UCSD-AML1 (cell line): ENCODE results near the gene GTF2A1L.
"Not testable (repeated sequence)": the region's sequence is repeated elsewhere in the genome, so short reads cannot be mapped to it uniquely, and the experiment has no call there.

Experiments used
- DNase-seq: peaks from one replicate; lab custom pipeline; 2025; ENCODE audit not compliant: unreplicated experiment; lab: John Stamatoyannopoulos, UW

The GTF2A1L gene

DNA sequence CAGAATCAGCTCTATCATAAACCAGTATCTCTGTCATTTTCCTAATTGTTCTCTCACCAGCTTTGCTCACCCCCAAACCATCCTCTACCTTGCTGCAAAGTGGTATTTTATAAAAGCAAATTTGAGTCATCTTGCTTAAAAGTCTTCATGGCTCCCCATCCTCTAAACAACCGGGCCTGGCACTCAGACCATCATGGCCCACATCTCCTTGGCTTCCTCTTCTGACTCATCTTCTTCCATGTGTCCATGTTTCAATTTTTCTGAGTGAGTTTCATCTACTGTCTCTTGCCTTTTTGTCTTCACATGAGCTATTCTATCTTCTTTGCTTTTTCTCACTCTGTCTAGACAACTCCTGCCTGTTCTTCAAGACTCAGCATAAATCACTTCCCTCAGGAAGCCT, 79.2 kb downstream of the GTF2A1L start:
- DNase-seq: no peak

DNA sequence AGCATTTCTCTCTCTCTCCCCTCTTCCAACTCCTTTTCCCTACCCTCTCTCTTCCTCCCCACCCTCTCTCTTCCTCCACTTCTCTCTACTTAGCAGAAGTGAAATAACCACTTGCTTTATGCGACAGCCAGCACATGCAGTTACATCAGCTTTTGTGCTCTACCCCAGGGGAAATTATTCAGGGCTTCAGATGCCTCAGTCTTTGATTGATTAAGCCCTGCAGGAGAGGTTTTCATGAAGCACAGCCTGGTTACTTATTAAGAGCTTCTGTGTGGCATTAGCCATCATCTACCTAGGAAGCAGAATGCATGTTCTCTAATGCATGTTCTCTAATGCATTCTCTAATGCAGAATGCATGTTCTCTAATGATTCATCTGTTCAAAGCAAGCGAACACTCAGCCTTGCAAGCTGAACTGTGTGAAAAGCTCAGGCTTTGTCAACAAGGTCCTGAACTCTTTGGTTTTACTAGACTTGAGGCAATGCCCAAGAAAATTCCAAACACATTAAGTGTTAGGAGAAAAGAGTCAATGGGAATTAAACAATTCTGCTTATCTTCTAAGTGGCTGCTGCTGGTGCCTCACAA, 81.8 kb downstream of the GTF2A1L start:
- DNase-seq: no peak

DNA sequence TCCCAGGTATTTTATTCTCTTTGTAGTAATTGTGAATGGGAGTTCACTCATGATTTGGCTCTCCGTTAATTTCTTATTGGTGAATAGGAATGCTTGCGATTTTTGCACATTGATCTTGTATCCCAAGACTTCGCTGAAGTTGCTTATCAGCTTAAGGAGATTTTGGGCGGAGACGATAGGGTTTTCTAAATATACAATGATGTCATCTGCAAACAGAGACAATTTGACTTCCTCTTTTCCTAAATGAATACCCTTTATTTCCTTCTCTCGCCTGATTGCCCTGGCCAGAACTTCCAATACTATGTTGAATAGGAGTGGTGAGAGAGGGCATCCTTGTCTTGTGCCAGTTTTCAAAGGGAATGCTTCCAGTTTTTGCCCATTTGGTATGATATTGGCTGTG, 86.0 kb downstream of the GTF2A1L start:
- not testable (repeated sequence) for DNase-seq

DNA sequence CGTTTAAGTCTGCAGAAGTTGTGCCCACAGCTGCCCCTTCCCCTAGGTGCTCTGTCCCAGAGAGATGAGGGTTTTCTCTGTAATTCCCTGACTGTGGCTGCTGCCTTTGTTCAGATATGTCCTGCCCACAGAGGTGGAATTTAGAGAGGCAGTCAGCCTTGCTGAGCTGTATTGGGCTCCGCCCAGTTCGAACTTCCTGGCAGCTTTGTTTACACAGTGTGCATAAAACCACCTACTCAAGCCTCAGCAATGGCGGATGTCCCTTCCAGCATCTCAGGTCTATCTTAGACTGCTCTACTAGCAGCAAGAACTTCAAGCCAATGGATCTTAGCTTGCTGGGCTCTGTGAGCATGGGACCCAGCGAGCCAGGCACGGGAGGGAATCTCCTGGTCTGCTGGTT, 89.8 kb downstream of the GTF2A1L start:
- no peak for DNase-seq

DNA sequence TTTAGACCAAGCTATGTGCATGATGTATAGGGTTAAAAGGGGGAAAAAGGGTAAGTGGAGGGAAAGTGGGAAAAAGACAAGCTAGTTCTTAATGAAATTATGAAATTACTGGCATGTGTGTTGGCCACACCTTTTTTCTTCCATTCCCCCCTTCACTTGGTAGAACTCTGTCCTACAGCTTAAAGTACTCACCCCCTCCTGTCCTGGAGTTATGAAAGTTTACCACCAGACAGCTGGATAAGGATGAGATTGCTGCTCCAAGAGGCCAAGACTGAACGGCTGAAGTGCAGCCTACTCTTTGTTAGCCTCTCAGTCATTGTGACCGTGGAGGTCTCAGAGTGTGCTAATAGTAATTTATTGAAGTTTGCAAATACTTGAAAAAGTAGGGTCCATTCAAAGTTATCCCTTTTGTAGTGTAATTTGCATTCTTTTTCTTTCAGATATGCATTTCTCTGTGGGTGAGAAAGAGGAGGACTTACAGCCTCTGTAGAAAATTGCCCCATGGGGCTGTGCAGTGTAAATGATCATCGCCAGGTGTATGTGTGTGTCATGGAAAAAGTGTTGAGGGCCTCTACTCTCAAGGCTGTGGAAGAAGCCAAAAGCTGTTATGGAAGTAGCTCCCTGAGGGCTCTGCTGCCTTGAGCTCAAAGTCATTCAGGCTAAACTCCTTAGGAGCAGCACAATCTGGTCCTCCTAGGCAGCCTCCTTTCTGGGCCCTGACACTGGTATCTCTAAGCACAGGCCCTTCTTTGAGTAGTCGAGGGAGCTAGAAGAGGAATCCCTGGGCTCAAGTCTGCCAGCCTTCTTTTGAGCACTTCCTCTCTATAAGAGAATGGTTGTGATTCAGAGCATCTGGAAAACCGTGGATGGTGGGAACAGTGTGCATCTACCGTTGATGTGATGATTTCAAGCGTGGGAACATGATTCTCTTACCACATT, 91.7 kb downstream of the GTF2A1L start:
- DNase-seq: no peak

DNA sequence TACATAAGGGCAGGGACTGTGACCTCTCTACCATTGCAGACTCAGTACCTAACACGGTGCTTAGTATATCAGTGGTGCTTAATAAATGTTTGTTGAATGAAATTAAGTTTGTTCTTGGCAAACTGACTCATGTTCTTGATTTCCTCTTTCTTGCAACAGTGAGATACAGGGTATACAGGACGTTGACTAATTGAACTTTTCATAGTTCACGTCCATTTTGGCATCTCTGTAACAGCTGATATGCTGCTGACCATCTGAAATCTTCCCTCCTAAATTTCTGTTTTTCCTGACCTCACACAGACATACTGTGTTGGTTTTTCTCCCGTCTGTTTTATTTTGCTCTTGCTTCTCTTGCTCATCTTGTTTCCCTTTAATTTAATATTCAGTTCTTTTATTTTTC, 93.7 kb downstream of the GTF2A1L start:
- DNase-seq: no peak

DNA sequence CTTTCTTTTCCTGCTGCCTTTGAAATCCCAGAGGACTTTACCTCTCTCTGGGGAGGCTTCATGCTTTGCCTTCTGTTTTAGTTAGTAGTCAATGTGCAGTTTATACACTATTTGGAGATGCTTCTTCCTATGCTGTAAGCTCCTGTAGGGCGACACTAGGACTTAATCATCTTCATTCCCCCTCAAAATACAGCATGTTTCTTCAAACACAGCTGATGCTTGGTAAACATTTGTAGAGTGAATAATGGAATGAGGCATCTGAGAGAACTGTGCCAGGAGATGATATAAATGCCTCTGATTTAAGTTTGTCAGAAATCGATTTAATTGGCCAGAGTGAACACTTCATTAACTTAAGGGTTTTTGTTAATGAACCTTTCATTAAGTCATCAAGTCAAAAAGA, 94.5 kb downstream of the GTF2A1L start:
- DNase-seq: no peak

DNA sequence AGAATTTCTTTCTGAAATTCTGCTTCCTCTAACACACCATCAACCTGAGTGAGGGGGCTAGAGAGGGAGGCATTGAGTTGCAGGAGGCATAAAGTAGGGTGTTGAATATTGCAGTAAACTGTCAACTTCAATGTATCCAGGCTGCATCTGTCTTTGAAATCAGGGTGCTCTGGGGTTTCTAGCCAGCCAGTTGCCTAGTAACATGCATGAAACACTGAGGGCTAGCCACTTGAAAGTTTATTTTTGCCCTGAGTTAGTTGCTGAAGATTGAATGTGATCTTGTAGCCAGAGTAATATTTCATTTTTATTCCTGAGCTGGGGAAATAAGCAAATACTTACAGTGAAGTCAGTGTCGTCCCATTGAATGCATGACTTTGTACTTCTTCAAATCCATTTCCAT, 96.0 kb downstream of the GTF2A1L start:
- no peak for DNase-seq

DNA sequence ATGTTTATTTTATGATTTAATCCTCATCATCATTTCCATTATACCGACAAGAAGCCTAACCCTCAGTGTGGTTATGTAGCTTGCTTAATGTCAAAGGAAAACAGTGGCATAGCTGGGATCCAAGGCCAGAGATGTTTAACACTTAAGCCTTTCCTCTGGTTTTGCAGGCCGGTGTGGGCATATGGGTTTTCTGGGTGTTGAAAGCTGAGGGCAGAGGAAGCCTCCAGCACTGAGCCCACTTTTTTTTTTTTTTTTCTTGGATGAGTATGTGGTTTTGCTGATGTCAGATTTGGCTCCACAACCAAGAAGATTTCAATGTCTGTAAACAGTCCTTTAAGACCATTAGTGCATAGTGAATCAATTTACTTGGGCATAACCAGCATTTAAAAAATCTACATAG, 96.6 kb downstream of the GTF2A1L start:
- no peak for DNase-seq

DNA sequence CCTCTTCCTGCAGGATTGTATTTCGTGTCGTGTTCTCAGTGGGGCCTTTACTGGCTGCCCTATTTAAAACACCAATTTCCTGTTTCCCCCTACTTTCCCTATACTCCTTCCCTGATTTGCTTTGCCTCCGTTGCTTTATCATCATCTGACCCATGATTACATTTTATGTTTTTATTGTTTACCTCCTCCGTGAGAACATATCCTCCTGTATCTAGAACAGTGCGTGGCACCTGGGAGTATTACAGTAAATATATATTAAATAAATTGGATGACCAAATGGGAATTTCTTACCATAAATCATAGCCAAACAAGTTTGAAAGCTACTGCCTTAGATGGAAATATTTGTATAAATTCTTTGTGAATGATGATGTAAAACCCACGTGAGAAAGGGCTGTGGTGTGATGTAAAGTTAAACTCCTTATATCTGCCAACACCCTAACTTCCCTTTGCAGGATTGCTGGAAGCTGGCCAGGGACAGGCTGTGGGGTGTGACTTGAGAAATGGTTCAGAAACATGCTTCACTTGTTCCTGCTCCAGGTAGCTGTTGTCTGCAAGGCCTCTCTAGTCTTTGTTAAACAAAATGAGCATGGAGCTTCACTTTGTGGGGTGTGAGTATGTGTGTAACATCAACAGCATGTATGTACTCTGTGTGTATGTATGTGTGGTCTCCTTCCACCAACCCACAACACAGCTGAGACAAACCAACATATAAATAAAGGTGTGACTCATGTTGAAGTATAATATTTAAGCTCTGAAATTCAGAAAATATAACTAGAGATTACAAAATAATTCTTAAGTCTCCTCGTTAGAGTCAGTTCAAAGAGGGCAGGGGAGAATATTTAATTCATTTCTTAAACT, 97.6 kb downstream of the GTF2A1L start:
- DNase-seq: no peak

DNA sequence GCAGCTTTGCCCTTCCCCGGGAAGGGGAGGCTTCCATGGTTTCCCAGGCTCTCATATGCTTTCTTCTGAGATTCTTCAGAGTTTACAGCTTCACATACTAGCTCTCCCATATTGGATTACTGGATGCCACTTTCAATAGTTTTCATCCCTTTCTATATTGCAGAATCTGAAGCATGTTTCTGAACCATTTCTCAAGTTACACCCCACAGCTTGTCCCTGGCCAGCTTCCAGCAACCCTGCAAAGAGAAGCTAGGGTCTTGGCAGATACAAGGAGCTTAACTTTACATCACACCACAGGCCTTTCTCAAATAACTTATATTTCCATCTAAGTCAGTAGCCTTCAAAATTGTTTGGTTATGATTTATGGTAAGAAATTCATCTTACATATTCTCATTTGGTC, 98.3 kb downstream of the GTF2A1L start:
- no peak for DNase-seq

DNA sequence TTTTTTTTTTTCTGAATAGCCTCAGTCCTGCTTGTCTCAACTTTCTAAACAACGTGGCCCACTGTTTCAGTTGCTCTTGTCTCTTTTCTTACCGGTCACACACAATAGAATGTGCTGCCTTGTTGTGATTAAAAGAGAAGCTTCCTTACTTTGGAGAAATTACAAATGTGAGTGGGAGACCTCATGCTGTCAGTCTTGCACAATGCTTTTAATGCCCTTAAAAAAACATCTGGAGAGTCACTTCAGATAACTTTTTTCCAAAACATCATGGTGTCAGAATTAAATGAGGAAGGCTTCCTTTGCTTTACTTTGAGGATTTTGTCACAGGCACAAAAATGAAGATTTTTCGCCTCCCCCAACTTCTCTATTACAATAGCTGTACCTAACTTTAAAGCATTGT, 100.2 kb downstream of the GTF2A1L start:
- DNase-seq: no peak

DNA sequence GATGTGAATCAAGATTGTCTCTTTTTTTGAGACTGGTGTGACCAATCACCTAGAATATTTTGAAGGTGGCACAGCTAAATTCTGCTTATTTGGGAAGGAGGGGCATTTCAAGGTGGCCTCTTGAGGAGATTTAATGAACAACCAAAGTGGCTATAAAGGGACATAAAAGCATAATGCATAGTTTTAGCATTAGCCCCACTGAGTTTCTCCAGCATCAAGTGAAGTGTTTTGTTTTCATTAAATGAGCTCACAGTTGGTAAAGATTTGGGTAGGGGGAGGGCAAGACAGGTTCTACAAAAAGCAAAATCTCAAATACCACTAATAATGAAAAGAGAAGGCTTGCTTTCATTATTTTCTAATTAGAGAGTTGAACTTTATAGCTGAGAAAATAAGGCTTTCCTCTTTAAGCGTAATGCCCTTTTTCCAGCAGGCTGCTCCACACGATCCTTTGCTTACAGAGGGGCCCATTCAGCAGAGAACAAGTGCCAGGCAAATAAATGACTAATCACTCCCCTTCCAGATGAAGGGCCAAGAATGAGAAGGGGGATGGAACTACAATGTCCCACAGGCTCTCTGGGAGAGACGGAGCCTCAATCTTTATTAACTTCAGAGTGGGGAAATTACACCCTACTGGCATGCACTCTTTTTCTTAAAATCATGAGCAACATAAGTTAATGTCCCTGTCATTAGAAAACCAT, 102.0 kb downstream of the GTF2A1L start:
- no peak for DNase-seq

DNA sequence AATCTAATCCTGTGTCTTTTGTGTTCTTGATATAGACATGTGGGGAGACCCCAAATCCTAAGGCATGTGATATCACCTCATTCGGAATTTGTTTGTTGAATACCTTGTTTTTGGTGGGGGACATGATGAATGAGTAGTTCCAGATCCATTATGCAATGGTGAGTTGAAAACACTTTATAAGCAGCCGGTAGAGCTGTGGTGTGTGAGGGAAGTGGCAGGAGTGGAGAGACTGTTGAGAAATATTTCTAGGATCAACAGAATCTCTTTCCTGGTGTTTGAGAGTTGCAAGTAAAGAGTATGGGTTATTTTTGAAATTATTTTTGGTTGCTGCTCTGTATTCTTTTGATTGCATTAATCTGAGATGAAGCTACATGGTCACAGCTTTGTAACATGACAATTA, 103.5 kb downstream of the GTF2A1L start:
- DNase-seq: no peak

DNA sequence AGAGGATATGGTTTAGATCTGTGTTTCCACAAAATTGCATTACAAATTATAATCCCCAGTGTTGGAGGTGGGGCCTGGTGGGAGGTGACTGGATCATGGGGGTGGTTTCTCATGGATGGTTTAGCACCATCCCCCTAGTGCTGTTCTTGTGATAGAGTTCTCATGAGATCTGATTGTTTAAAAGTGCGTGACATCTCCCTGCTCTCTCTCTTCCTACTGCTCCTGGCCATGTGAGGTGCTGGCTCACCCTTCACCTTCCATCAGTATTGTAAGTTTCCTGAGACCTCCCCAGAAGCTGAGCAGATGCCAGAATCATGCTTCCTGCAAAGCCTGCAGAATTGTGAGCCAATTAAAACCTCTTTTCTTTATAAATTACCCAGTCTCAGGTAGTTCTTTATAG, 104.7 kb downstream of the GTF2A1L start:
- no peak for DNase-seq

DNA sequence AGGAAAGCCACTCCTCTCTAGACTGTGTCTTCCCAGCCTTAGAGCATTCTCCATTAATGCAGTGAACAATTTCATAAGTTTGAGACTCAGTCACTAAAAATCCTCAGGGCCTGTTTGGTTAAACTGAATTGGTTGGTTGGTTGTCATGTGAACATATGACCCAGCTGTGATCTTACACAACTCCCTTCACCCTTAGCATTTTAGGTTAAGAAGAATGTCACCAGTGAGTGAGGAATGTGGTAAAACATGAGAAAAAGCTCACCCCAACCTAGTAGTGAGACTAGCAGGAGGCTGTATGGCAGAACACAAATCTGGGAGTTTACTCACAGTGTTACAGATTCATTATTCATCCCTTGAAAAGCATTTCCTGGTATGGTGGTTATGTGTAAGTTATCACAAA, 105.5 kb downstream of the GTF2A1L start:
- DNase-seq: no peak

DNA sequence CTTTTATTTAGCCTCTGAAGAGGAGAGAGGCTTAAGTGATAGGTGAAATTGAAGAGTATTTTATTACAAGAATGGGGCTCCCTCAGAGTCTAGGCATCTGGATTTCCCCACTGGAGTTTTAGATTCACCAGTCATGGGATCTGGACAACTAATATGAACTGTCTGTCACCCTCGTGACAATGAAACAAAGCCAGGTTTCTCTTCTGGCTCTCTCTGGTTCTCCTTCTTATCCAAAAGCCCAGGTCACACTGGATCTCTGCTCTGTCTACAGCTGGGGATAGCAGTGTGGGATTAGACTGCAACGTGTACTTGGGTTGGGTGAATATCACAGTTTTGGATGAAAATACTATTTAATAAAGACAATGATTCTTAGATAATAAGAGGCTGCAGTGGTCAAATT, 106.6 kb downstream of the GTF2A1L start:
- DNase-seq: no peak

DNA sequence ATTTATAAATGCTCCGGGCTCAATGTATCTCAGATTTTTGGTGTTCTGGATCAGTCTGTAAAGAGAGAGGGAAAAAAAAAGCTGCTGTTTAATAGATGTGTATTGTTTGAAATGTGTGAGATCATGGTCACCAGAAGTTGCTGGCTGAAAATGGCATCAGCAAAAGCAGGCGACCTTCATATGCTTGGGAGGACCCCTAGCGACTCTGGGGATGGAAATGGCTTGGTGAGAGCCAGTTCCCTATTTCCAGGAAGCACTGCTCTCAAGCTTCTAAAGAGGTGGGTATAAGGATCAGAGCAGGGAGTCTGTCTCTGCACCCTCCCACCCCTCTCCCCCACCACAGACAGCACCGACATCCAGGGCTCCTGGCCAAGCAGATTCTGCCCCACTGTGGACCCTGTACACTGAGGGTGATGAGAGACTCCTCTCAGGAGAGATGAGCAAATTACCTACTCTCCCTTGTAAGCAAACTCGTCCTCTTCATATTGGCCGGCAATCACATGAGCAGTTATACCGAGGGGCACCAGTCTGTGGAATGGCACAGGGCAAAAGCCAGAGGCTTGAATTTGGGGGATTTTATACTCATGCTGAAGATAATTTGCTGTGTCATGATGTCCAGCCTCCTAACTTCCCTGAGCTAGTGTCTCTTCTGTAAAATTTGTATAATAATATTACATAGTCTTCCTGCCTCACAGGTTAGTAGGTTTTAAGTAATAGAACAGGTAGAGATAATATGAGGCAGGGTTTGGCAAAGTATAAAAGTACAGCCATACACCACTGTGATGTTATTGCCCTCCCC, 108.2 kb downstream of the GTF2A1L start:
- DNase-seq: no peak

DNA sequence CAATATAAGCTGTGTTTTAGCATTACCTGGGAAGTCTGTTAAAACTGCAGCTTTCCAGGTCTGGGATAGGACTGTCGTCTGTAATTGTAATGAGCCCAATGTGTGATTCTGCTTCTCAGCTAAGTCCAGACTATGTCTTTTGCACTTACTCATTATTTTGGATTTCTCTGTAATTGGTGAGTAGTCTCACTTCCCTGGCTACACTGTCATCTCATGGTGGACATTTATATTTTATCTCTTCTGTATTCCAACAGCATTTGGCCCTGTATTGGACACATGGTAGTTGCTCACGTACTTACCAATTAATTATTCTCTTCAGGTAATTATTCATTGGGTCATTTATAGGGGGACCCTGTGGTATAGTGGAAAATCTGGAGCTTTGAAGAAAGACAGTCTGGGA, 109.9 kb downstream of the GTF2A1L start:
- DNase-seq: no peak

DNA sequence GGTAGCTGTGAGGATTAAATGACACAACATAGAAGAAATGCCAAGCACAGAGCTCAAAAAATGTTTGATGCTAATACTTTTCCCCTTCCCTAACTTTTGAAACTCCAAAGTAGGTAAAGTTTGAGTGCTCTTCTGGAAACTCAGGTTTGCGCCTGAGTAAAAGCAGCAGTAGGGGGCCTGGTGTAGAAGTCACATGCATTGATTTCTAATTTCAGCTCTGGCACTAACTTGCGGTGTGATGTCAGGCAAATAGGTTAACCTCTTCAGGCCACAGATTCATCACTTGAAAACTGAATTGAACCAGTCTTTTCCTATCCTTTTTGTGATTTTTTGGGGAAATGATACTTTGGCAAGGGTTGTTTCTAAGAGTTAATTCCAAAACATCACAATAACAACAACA, 110.6 kb downstream of the GTF2A1L start:
- no peak for DNase-seq
